ENCODE results near the gene KISS1. TPM values are rescaled to one million over a fixed set of nuclear protein-coding genes. Genes with fewer than 3 reads are reported as not detected.

The KISS1 gene
- total and polyA plus RNA-seq, 2 of the 4 experiments (the other 2 are of a cell fraction) = 11.7 to 27.3 TPM

DNA sequence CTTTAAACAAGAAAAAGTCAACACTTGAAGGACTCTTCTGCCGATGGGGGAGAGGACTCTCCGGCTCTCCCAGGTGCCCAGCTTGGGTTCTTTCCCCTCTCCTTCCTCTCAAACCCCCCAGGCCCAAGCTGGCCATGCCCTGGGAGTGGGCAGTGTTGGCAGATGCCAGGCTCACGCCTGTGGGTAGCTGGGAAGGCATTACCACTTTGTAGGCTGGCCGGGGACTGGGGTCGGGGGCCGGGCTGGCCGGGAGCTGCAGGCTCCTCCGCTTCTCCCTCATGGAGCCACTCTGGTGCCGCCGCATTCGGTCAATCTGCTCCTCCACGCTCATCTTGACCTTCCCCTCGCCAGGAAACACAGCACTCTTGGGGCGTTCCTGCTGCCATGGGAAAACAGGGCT lies 33.9 kb upstream of the KISS1 start:
- H3K9me1 ChIP-seq (ENCODE audit: insufficient read depth, low read length) = no peaks in the 10 kb centered on the region
- H4K8ac ChIP-seq (ENCODE audit: low read depth in 2 of 2, low read length in 2 of 2) = no peak overlapping the region
- H3K18ac ChIP-seq (ENCODE audit: low read depth, low read length) = no peak overlapping the region
- no peak overlapping the region for H3K14ac ChIP-seq (replicated peaks; ENCODE audit: low read depth, low read length)
- H4K5ac ChIP-seq (ENCODE audit: low read depth, low read length) = no peak overlapping the region
- TF ChIP-seq CHD1 (IDR thresholded peaks at IDR 0.05; ENCODE audit: low read depth, low read length) (no peak), MAFK (IDR thresholded peaks at IDR 0.05; ENCODE audit: low read depth, low read length) (no peak), BHLHE40 (IDR thresholded peaks at IDR 0.05; ENCODE audit: low read depth, low read length) (no peak), RFX5 (IDR thresholded peaks at IDR 0.05; ENCODE audit: low read depth, low read length) (no peak), CEBPB (IDR thresholded peaks at IDR 0.05; ENCODE audit: low read depth, low read length) (no peak), NFE2L2 (IDR thresholded peaks at IDR 0.05; ENCODE audit: low read depth, low read length) (no peak), MAZ (IDR thresholded peaks at IDR 0.05; ENCODE audit: borderline replicate concordance, low read depth, low read length) (no peak), USF2 (IDR thresholded peaks at IDR 0.05; ENCODE audit: low read depth, low read length) (no peak), MXI1 (IDR thresholded peaks at IDR 0.05; ENCODE audit: borderline replicate concordance, low read depth, low read length) (no peak), RAD21 (IDR thresholded peaks at IDR 0.05; ENCODE audit: low read length) (no peak), POLR2A (IDR thresholded peaks at IDR 0.05; ENCODE audit: low read depth, low read length) (no peak), FOS (IDR thresholded peaks at IDR 0.05; ENCODE audit: low read depth, low read length) (no peak), RCOR1 (IDR thresholded peaks at IDR 0.05; ENCODE audit: insufficient replicate concordance, low read length) (no peak), SMC3 (IDR thresholded peaks at IDR 0.05; ENCODE audit: low read depth, low read length) (no peak), ELK1 (IDR thresholded peaks at IDR 0.05; ENCODE audit: borderline replicate concordance, low read depth, low read length) (no peak)
- TF ChIP-seq, protein P1, sequence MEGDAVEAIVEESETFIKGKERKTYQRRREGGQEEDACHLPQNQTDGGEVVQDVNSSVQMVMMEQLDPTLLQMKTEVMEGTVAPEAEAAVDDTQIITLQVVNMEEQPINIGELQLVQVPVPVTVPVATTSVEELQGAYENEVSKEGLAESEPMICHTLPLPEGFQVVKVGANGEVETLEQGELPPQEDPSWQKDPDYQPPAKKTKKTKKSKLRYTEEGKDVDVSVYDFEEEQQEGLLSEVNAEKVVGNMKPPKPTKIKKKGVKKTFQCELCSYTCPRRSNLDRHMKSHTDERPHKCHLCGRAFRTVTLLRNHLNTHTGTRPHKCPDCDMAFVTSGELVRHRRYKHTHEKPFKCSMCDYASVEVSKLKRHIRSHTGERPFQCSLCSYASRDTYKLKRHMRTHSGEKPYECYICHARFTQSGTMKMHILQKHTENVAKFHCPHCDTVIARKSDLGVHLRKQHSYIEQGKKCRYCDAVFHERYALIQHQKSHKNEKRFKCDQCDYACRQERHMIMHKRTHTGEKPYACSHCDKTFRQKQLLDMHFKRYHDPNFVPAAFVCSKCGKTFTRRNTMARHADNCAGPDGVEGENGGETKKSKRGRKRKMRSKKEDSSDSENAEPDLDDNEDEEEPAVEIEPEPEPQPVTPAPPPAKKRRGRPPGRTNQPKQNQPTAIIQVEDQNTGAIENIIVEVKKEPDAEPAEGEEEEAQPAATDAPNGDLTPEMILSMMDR (conservative IDR thresholded peaks at IDR 0.05; ENCODE audit: low read depth, low read length) = no peak
- no peaks in the 10 kb centered on the region for H3K9me3 ChIP-seq (ENCODE audit: control insufficient read depth, insufficient read depth, low read length)
- no peak overlapping the region for H3K56ac ChIP-seq (ENCODE audit: extremely low read depth, insufficient read depth, low read length)
- WGBS, 2 experiments (ENCODE audit: extremely low coverage in 2 of 2, insufficient read length in 1 of 2) = 83% methylated on average over 10 of the region's 14 CpGs; no CpG with 5 or more reads in 1 of the 2 experiments
- in situ Hi-C loops (cut with MboI; ENCODE audit: low sequenced_read_pairs) = no loop called here
- intact Hi-C loops (cut with micrococcal nuclease) = no loop called here
- ATAC-seq (ENCODE audit: low read depth) (no peak), DNase-seq (no peak)
- no peak overlapping the region for H2BK5ac ChIP-seq (ENCODE audit: low read depth, low read length, poor library complexity, severe bottlenecking)
- H3K36me3 ChIP-seq (ENCODE audit: control insufficient read depth, insufficient read depth, low read length) = peaks cover 21% of the 10 kb centered on the region
- peaks cover 2% of the 10 kb centered on the region; the same call in 1 of the 2 replicates for H3K4me1 ChIP-seq (ENCODE audit: control insufficient read depth, insufficient read depth, low read length)
- H2AFZ ChIP-seq (replicated peaks; ENCODE audit: low read length, poor library complexity) = no peak overlapping the region
- BruUV-seq (replicated peaks) = no TSS peak
- H4K91ac ChIP-seq (ENCODE audit: insufficient read depth, low read depth, low read length) = no peak overlapping the region
- no peak overlapping the region for H3K4ac ChIP-seq (ENCODE audit: low read depth, low read length)
- no peak overlapping the region for H3K23ac ChIP-seq (ENCODE audit: low read depth, low read length)
- no peaks in the 10 kb centered on the region for H3K79me1 ChIP-seq (ENCODE audit: low read depth in 1 of 2, low read length in 2 of 2)
- no peak overlapping the region for H3K27ac ChIP-seq (ENCODE audit: insufficient read depth, low read length)
- no peak overlapping the region for H3K9ac ChIP-seq (ENCODE audit: low read depth, low read length)
- dilution Hi-C loops (cut with HindIII; ENCODE audit: low sequenced_read_pairs, unreplicated experiment) = no loop called here
- no peak overlapping the region for H2AK5ac ChIP-seq (ENCODE audit: low read depth, low read length)
- H3K4me2 ChIP-seq (ENCODE audit: low read depth, low read length) = no peak overlapping the region
- no peak overlapping the region for H2BK15ac ChIP-seq (ENCODE audit: low read depth, low read length)
- no peak overlapping the region for H2AK9ac ChIP-seq (replicated peaks; ENCODE audit: low read depth, low read length, poor library complexity)
- no peak overlapping the region for H3K4me3 ChIP-seq (ENCODE audit: insufficient read depth, low read depth, low read length)
- H2BK20ac ChIP-seq (ENCODE audit: low read depth, low read length) = no peak overlapping the region
- ChIA-PET CTCF (interaction anchor here (1.4 kb wide), 1 partner anchor 23 kb away, joined by 5 read pairs; no protein-coding TSS in a partner anchor), POLR2A (ENCODE audit: unreplicated experiment) (no interaction called here)
- no peaks in the 10 kb centered on the region for H3K27me3 ChIP-seq (ENCODE audit: control insufficient read depth, insufficient read depth, low read length)
- H2BK120ac ChIP-seq (ENCODE audit: low read depth, low read length) = no peak overlapping the region
- H4K20me1 ChIP-seq (ENCODE audit: insufficient read depth, low read length) = no peaks in the 10 kb centered on the region

Measured in IMR-90 (cell line).